KOPT-K1 (cell line): ENCODE measurements around the gene SSH2.
"Not testable (repeated sequence)": the region's sequence is repeated elsewhere in the genome, so short reads cannot be mapped to it uniquely, and the experiment has no call there.

Experiments used
- H3K27ac ChIP-seq: fragments of 200-600 bp; sonication (generic); 2 replicates; pipeline ENCODE4 v1.5.1; 2016; ENCODE audit warnings: antibody characterized with exemption, mild to moderate bottlenecking, low read depth, low read length; ENCODE audit not compliant: poor library complexity, severe bottlenecking
- H3K36me3 ChIP-seq: fragments of 200-600 bp; sonication (generic); 2 replicates; pipeline ENCODE4 v1.5.1; 2017; ENCODE audit warnings: antibody characterized with exemption, mild to moderate bottlenecking, low read length, moderate library complexity; ENCODE audit not compliant: insufficient read depth
- H3K9me3 ChIP-seq: fragments of 200-600 bp; sonication (generic); 2 replicates; pipeline ENCODE4 v1.5.1; 2017; ENCODE audit warnings: antibody characterized with exemption, low read length, mild to moderate bottlenecking; ENCODE audit not compliant: insufficient read depth, poor library complexity, severe bottlenecking

Gene SSH2

GRCh38 chr17:29807520-29808361 is 122.3 kb downstream of the SSH2 start:
- Histone ChIP-seq H3K9me3 (no peaks in the 10 kb centered on the region), H3K36me3 (no peaks in the 10 kb centered on the region), H3K27ac (no peak overlapping the region)

- Histone ChIP-seq H3K27ac (no peak overlapping the region), H3K36me3 (no peaks in the 10 kb centered on the region), H3K9me3 (no peaks in the 10 kb centered on the region)
These were observed 127.8 kb downstream of the SSH2 start for GRCh38 chr17:29802246-29802645.

GRCh38 chr17:29800457-29800856 is 129.6 kb downstream of the SSH2 start:
- Histone ChIP-seq H3K36me3 (no peaks in the 10 kb centered on the region), H3K9me3 (no peaks in the 10 kb centered on the region), H3K27ac (no peak overlapping the region)

GRCh38 chr17:29796652-29797051 is 133.4 kb downstream of the SSH2 start:
- H3K9me3 ChIP-seq, result no peaks in the 10 kb centered on the region
- H3K36me3 ChIP-seq, result peaks cover 12% of the 10 kb centered on the region
- no peak overlapping the region for H3K27ac ChIP-seq

- H3K9me3 ChIP-seq, result no peaks in the 10 kb centered on the region
- H3K36me3 ChIP-seq, result peaks cover 27% of the 10 kb centered on the region
- no peak overlapping the region for H3K27ac ChIP-seq
These were observed 136.5 kb downstream of the SSH2 start for GRCh38 chr17:29793501-29793900.

- H3K27ac ChIP-seq, result no peak overlapping the region
- no peaks in the 10 kb centered on the region for H3K9me3 ChIP-seq
- peaks cover 40% of the 10 kb centered on the region for H3K36me3 ChIP-seq
These were observed 138.5 kb downstream of the SSH2 start for GRCh38 chr17:29791336-29792080.

- Histone ChIP-seq H3K27ac (no peak overlapping the region), H3K9me3 (no peaks in the 10 kb centered on the region), H3K36me3 (peaks cover 40% of the 10 kb centered on the region)
These were observed 140.5 kb downstream of the SSH2 start for GRCh38 chr17:29789196-29790170.

- H3K9me3 ChIP-seq, result no peaks in the 10 kb centered on the region
- H3K36me3 ChIP-seq, result peaks cover 38% of the 10 kb centered on the region
- no peak overlapping the region for H3K27ac ChIP-seq
These were observed 142.0 kb downstream of the SSH2 start for GRCh38 chr17:29787995-29788394.

GRCh38 chr17:29782917-29783316 is 147.1 kb downstream of the SSH2 start:
- peaks cover 20% of the 10 kb centered on the region for H3K36me3 ChIP-seq
- H3K27ac ChIP-seq, result no peak overlapping the region
- H3K9me3 ChIP-seq, result no peaks in the 10 kb centered on the region

GRCh38 chr17:29779812-29780190 is 150.2 kb downstream of the SSH2 start:
- H3K36me3 ChIP-seq, result peaks cover 37% of the 10 kb centered on the region
- not testable (repeated sequence) for H3K27ac ChIP-seq, H3K9me3 ChIP-seq

- no peak overlapping the region for H3K27ac ChIP-seq
- peaks cover 37% of the 10 kb centered on the region for H3K36me3 ChIP-seq
- no peaks in the 10 kb centered on the region for H3K9me3 ChIP-seq
These were observed 150.8 kb downstream of the SSH2 start for GRCh38 chr17:29778956-29779811.

- H3K36me3 ChIP-seq, result peaks cover 28% of the 10 kb centered on the region
- no peak overlapping the region for H3K27ac ChIP-seq
- H3K9me3 ChIP-seq, result no peaks in the 10 kb centered on the region
These were observed 152.4 kb downstream of the SSH2 start for GRCh38 chr17:29777663-29778062.

GRCh38 chr17:29776026-29776425 is 154.0 kb downstream of the SSH2 start:
- Histone ChIP-seq H3K9me3 (no peaks in the 10 kb centered on the region), H3K36me3 (peaks cover 24% of the 10 kb centered on the region)

GRCh38 chr17:29772981-29773380 is 157.0 kb downstream of the SSH2 start:
- Histone ChIP-seq H3K9me3 (no peaks in the 10 kb centered on the region), H3K36me3 (peaks cover 24% of the 10 kb centered on the region), H3K27ac (no peak overlapping the region)

More at GRCh38 chr17:29776026-29776425, 154.0 kb downstream of the SSH2 start:
- H3K27ac ChIP-seq, result no peak overlapping the region
